Kidney tubule cell (primary cell): ENCODE data around the gene TRAM2.

Experiments
- DNase-seq: peaks from one replicate; pipeline ENCODE4 v3.0.0-alpha.2; 2018; ENCODE audit warnings: low spot score

The TRAM2 gene

DNA sequence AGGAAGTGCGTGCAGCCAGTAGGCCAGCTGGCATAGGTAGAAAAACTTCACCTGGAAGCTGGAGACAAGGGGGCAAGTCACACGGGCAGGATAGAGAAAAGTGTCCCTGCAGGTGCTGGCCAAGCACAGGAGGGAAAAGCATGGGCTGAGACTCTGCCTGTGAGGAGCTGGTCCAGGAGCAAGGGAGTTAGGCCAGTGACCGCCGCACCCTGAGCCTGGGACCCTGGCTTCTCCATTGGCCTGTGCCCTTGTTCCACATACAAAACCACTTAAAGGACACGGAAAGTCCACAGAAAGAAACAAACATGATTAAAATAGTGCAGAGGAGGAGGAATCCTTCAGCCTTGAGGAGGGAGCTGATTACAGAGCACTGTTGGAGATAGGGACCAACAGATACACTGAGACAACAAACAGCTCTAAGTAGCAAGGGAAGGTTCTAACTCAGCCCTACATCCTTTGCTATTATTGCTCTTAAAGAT is 68.6 kb downstream of the TRAM2 start:
- DNase-seq, result no peak

DNA sequence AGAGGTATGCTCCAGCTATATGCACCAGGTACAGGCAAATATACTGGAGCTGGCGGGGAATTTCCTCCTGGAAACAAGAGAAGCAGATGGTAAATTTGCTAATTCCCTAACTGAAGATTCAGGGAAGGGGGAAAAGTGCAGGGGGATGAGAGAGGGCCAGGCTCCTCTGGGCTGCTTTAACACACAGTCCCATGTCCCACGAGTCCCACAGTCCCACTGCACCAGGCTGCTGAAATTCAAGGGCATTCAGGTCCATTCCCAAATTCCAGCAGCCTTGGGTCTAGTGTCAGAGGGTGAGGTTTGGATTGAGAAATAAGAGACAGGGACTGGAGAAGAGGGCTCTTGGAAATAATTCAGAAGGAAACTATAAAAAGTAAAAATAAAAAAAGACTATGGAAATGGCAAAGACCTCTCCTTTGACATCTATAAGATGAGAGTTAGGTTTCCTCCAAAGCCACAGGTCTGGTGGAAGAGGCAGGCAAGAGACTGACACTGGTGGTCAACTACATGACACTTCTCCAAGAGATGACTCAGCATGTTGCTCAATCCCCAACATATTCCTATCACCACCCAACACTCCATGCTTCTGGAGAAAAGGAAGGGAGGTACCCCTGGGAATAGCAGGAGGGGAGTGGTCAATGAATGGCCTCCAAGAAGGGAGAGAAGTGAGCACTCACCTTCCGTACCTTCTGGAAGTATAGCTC is 69.2 kb downstream of the TRAM2 start:
- DNase-seq, result peak; percentile 35

DNA sequence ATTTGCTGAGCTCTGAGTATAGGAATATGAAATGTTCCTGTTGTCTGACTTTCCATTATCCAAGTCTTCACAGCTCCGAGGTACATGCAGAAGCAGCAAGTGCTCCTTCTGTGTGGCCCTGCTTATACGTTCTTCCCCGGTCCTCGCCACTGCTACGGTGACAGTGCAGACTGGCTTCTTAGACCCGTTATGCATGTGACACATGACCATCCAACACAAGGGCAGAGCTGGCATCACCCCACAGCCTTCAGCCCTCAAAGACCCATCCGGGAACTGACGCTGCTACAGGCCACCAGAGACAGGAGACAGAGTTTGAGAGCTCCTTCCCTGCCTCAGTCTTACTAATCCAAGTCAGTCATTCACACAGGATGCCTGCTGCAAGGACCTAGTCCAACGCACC is 70.4 kb downstream of the TRAM2 start:
- no peak for DNase-seq

DNA sequence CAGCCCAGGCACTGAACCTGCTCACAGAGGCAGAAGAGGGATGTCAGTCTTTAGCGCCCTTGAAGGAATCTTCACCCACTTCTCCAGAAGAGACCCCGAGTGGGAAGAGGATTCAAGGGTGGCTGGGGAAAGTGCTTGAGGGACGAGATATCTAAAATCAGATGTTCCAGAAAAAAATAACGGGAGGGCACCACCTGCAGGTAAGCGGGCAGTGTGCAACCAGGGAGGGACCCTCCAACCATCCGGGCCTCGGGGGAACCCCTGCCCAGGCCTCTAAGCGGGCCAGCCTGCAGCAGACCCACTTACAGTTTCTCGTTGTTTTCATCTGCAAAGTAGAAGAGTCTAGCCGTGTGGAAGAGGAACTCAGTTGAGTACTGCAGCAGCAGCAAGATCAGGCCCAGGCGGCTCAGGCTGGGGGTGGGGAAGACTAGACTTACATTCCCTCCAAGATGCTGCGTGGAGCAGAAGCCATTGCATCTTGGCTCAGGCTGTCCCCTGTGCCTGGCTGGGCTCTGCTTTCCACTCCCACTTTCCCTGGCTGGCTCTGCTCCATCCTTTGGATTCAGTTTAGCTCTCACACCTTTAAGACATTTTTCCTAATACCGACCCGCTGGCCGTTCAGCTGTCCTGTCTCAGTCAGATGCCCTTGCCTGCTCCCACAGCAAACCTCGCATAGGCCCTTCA is 71.0 kb downstream of the TRAM2 start:
- DNase-seq, result no peak

DNA sequence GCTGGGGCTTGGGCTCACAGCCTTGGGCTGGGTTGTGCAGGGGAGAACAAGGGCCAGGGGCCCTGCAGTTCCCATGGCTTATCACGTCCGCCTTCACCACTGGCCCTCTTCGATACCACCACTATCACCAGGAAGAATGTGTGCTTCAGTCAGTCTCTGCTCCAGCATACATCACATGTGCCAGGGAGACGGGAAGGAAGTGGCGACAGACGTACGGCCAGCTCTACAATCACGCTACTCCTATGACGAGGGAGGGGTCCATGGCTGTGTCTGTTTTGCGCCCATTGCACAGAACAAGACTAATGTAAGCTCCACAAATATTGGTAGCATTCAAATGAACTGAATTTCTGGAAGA is 72.1 kb downstream of the TRAM2 start:
- DNase-seq, result no peak

DNA sequence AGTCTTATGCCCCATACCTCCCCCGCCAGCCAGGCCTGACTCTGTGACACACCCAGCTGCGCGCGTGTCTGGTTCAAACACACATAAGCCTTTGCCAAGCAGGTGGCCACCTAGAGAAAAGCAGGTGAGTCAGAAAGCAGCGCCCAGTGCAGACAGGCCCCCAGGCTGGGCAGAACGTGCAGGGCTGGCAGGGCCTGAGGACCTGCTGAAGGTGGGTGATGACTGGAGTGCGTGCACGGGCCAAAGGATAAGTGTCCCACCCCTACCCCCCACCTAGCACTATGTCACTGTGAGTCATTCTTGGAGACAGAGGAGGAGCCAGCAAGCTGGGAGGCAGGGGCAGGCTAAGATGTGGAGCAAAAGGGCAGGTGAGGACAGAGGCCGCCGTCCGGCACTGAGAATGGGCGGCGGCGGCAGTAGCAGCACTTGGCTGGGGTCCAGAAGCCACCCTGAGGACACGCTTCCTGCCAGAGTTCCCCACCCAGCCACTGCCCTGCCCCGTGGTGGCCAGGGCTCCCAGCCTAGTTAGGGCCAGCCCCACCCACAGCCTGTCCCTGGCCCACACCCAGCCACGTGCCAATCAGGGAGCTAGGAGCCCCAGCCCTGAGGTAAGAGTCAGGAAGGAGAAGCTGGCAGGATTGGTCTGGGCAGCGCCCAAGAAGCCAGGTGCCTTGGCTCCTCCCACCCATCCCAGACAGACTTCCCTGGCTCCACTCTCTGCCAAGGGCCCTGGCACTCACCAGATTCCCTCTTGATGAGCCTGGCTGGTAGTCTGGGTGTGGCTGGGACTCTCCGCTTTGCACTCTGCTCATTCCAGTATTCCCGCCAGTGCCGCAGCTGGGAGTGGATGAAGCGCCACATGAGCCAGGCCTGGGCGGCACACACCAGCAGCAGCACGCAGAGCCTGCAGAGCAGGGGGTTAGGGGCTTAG is 72.7 kb downstream of the TRAM2 start:
- peak; percentile 100 for DNase-seq

DNA sequence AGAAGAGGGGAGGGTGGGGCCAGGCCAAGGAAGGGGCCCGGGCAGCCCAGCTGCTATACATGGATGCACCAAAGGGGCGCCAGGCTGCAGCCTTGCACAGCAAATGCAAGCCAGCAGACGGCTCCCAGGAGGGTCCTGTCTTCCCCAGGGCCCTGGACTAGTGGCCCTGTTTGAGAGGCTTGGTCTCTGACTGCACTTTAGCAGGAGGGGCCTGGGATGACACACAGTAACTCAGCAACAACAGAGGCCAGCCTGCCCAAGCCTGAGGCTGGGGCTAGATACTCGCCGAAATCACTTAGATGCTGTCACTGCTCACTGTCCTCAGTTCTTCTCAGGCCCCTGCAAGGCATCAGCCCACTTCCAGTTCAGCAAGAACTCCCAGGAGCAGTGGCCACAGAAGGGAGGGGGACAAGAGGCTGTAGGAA is 73.5 kb downstream of the TRAM2 start:
- peak; percentile 61 for DNase-seq

DNA sequence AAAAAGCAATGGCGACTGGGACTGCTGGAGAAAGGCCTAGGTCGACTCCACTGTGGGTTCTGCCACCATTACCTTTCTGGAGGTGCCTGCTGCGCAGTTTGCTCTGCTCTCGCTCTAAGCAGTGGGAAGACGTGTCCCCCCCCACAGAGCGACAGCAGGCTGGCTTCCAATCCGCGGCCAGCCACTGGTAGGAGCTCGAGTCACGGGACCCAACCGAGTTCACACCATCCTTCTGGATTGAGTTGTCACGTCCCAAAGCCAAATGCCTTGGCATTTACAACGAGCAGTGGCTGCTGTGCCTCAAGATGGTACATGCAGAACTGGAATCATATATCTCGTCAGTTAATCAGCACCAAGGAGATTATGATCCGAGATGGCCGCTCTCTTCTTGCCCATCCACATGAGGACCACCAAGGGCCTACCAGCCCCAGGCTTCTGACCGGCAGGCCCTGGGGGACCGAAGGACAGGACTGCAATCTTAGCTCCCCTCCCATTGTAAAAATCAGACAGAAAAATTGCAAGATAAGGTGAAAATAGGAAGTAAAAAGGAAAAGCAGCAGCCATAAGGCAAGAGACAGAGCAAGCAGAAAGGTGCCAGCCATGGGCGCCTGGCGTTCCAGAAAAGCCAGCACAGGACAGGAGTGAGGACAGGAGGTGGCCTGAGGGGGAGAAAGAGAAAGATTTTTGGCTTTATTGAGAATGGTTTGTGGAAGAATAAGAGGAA is 74.4 kb downstream of the TRAM2 start:
- no peak for DNase-seq

DNA sequence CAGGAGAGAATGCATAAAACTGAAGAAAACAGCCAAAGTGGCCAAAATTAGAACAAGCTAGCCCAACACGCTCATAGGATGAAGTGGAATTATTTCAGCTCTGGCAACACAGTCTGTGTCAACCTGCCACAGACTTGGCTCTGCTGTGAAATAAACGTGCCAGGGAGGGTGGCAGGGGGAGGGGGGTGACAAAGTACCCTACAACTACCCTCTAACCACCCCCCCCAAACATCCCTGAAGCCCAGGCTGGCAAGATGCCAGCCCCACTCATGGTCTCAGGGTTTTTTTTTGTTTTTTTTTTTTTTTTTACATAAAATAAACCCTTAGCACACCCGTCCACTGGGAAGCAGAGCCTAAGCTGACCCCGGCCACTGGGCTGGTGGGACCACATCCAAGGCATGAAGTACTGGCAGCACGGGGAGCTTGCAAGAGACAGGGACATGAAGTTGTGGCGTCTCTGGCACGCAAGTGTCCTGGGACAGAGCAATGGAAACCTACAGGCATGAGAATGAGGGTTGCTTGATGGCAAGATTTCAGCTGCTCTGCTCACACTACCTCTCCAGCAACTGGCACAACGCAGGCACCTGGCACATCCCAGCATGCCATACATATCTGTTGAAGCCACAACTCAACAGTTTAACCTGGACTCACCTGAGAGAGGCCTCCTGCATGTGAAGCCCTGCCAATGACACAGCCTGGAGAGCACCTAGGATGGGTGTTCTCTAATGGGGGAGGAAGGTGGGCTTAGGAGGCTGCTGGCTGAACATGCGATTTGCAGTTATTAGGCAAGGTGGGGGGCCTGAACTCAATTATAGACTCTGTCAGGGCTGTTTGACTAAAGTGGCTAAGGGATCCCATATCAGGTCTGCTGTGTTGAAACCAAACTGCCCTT is 76.4 kb downstream of the TRAM2 start:
- DNase-seq, result no peak

DNA sequence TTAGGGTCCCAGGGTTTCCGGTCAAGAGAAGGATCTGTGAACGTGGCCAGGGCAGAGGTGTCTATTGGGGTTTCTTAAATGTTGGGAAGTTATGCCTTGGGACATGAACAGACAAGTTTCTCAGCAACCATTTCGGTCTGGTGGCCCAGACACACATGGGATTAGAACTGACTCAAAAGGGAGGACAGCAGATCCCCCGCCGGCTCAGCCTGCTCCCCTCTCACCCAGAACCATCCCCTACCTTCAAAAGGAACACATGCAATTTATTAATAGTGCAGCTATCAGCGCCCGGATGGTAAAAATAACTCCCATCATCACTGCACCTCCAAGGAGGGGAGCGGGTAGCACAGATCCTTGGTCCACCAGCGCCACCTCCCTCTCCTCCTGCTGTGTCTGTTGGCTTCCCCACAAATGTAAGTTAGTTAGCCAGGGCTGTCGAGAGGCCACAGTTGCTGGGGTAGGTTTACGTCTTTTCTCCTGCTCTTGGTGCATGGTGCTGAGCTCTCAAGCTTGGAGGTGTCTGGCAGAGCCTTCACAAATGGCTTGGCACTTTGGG is 77.1 kb downstream of the TRAM2 start:
- no peak for DNase-seq

DNA sequence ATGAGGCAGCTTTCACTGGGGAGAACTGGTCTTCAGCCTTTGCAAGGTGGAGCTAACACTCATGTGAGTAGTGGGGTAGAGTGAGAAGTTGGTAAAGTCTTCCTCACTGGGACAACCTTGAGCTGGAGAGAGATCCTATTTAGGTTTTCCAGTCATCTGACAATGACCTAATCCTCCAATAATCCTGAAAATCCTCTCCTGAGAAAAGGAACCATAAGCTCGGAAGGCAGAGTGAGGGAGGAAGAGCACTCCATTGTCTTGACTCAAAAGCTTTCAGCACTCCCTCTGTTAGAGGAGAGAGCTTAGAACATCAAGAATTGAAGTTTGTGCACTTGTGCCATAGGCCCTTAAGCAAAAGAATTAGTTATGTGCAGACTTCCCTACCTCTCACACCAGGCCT is 77.8 kb downstream of the TRAM2 start:
- peak; percentile 66 for DNase-seq

DNA sequence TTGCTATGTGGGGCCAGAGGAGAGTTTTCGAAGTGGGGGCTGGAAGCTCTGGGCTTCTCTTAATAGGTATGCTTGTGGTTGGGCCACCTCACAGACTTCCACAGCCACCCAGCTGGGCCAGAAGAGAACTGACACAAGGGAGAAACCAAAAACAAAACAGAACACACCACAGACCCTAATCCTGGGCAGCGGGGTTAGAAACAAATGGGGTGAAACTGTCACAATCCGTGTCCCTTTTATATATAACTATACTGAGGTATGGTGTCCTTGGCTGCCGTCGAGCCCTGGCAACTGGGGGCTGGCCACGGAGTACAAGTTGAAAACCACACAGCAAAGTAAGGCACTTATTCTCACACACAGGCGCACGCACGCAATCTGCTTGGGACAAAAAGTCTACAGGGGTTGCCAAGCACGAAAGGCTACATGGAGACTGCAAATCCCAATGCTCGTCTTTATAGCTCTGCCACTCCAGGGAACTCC is 78.3 kb downstream of the TRAM2 start:
- no peak for DNase-seq

DNA sequence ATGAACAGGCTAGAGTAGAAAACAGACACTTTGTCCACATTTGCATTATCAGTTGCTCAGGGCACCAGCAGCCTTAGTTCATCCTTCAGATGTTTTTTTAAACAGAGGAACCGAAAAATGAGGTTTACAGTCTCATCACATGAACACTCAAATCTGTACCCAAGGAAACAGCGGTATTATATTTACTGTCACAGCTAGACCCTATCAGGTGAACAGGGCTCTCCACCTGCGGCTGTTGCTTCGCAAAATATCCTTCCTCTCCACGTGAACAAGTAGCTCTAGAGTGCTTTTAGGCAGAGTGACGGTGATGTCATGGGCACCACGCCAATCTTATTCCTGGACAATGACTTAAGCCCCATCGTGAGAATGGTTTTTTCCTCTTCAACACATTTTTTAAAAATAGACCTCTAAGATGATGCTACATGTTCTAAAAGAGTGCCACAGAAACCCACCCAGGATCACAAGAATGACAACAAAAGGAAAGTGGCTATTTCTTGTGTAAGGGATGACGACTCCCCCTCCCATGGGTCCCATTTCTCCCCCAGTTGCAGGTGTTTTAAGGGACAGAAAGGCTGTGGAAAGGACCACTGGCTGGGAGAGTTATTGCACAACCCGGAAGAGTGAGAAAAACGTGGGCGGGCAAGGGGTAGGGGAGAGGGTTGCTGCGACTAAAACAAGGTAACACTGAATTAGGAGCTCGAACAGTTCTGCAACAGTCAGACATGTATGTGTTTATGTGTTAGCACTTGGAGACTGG is 79.0 kb downstream of the TRAM2 start:
- no peak for DNase-seq

DNA sequence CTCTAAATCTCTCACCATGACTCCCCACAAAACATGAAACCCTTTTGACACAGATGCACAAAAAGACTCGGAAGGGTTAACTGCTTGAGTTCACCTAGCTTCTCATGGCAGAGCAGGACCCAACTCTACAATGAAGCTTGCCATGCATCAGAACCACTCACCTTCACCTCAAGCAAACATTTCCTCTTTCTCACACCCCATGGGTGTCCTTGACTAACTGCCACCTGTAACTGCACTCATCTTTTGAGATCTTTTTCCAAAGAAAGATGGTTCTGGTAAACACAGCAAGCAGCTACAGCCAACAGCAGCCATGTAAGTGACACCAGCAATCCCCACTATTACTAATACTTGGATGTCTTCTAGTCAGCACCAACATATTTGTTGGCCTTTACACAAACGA is 80.2 kb downstream of the TRAM2 start:
- no peak for DNase-seq

DNA sequence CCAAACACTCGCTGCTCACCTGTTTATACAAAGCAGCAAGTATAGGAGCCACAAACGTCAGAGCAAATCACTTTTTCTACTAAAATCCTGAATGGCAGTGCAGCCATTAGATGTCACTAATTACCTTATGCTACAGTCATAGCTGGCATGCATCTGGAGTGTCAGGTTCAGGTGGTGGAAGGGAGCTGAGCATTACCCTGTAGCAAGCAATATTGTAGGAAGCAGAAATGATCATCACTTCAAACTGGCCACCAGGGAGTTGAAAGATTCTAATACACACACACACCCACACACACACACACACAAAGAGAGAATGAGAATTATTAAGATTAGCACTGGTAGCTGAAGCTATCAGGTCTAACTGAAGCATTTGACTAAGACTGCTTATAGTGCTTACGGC is 80.9 kb downstream of the TRAM2 start:
- DNase-seq, result no peak

DNA sequence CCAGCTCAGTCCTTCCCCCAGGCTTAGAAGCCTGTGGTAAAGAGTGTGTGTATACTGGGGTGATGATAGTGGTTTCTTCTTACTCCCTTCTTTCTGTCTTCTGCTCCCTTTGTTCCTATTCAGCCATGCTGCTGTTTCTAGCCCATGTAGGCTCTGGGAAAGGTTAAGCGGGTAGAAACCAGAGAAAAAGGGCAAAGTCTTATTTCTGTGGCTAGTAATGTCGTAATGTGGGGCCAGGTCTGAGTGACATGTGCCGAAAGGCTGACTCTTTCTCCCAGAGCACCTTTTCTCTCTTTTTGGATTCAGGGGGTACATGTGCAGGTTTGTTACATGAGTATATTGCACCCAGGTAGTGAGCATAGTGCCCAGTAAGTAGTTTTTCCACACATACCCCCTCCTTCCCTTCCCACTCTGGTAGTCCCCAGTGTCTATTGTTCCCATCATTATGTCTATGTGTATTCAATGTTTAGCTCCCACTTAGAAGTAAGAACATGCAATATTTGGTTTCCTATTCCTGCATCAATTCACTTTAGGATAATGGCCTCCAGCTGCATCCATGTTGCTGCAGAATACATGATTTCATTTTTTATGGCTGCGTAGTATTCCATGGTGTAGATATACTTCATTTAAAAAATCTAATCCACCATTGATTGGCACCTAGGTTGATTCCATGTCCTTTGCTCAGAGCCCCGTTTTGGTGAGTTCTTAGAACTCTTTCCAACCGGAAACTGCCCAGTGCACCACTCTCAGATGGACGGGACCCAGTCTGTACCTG is 82.4 kb downstream of the TRAM2 start:
- no peak for DNase-seq

DNA sequence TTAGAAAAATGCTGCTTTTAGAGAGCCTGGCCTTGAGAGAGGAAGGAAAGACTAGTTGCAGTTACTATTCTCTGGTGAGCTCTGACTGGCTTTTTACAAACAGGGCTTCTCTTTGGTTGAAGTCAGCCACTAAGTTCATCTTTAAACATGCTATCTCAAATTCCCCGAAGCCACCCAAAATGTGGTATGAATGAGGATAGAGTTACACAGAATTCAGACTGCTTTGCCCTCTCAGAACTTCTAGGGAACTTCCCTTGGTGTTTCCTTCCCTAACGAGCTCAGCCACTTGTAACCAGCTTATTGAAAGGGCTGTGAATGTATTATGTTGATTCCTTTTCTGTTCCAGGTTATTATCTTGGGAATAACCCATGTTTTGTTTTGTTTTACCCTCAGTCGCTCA is 83.2 kb downstream of the TRAM2 start:
- no peak for DNase-seq

DNA sequence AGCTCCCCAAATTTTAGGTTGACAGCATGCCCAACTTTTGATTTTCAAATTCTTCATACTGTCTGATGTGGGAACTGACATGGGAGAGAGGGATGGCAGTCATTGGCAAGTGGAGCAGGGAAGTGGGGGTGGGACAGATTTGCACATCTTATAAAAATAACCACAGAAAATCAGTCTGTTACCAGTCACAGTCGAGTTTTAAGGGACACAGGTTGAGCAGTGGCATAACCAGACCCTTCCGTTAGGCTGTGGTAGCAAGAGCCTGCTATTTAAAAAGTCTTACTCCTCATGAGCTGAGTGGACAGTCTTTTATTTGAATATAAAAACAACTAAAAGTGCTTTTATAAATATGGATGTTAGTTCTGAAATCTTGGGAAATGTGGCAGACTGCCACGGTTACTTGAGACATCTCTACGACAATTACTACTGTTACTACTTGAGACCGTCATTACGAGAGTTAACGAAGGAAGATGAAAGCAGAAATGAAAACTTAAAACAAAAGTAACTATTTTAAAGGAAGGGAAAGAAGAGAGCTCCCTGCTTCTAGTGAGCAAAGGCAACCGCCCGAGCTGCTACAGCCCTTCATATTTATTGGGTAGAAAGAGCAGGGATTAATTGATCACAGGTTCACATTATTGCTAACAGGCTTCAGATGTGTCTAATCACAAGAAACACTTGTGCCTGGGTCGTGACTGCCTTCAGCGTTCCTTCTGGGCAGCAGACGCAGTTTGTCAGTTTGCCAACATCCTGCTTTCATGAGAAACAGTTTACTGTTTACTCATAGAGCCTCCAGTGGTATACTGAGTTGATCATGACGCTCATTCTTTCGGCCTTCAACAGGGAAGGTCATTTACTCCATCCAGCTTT is 85.4 kb downstream of the TRAM2 start:
- no peak for DNase-seq
